ENCODE data around the gene NDC1.

DNA sequence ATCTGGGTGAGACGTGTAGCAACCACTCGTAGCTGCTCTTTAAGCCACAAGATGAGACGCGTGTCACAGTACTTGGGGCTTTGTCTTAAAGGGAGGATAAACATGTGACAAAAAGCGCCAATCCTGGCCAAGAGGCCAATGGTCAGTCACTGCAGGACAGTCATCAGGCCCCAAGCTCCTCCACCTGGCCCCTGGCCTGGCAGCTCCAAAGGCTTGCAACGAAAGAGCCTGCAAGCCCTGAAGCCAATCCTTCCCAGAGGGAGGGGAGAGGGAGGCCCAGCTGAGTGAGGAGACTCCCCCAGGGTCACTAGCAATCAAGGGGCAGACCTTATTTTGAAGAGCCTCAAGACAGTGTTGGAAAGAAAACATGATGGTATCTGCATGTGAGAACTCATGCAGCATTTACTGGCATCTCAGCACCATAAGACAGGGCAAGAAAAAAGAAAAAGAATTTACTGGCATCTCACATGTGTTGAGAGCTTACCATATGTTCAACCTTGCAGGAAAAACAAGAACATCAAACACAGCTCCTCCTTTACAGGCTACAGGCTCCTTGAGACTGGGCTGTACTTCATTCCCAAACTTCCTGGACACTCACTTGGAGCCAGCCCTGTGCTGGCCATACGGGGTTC lies 110.5 kb downstream of the NDC1 start:
- TF ChIP-seq, protein P1, sequence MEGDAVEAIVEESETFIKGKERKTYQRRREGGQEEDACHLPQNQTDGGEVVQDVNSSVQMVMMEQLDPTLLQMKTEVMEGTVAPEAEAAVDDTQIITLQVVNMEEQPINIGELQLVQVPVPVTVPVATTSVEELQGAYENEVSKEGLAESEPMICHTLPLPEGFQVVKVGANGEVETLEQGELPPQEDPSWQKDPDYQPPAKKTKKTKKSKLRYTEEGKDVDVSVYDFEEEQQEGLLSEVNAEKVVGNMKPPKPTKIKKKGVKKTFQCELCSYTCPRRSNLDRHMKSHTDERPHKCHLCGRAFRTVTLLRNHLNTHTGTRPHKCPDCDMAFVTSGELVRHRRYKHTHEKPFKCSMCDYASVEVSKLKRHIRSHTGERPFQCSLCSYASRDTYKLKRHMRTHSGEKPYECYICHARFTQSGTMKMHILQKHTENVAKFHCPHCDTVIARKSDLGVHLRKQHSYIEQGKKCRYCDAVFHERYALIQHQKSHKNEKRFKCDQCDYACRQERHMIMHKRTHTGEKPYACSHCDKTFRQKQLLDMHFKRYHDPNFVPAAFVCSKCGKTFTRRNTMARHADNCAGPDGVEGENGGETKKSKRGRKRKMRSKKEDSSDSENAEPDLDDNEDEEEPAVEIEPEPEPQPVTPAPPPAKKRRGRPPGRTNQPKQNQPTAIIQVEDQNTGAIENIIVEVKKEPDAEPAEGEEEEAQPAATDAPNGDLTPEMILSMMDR (IDR thresholded peaks at IDR 0.05; ENCODE audit: extremely low read depth in 1 of 2, insufficient read depth in 1 of 2, low read depth in 1 of 2, low read length in 2 of 2): no peak
- TF ChIP-seq POLR2A (IDR thresholded peaks at IDR 0.05; ENCODE audit: low read depth, low read length): no peak
- no peak for TF ChIP-seq EZH2 (IDR thresholded peaks at IDR 0.05; ENCODE audit: borderline replicate concordance, low read depth, low read length, severe bottlenecking)

Measured in endothelial cell of umbilical vein (primary cell).